ENCODE data around the gene PTPRN2. TPM values are rescaled to one million over a fixed set of nuclear protein-coding genes. Genes with fewer than 3 reads are reported as not detected.

Gene PTPRN2
- total and polyA plus RNA-seq, 2 of the 8 experiments (the other 6 are each of a cell fraction or from before 2014, with no cell fraction given): 2.6 to 4.5 TPM

DNA sequence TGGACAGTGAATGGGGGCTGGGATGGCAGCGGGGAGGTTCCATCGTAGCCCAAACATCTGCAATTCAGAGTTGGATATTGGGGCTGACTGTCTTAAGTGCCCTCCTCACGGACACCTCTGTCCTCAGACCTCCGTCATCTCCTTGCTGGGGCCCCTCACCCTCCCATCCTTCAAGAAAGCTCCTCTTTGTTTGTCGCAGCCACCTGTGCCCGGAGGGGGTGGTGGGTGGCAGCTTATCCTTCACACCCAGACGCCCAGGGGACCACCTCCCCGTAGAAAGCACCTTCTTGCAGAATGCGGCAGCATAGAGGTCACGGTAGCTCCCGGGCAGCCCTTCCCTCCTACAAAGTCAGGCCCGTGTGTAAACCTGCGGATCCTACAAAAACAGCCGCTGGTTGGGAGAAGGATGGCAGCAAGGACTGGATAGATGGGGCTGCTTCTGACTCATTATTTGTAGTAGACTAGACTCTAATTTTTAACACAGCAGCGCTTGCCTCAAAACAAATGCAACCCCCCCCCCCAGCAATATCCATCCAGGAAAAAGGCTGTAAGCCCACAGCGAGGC lies 1.3 kb upstream of the PTPRN2 start (continued):
- TF ChIP-seq RXRA (IDR thresholded peaks at IDR 0.05; ENCODE audit: insufficient read depth, low read depth, low read length) (no peak), PHF8 (conservative IDR thresholded peaks at IDR 0.05; ENCODE audit: low read depth, low read length) (no peak), BRCA1 (IDR thresholded peaks at IDR 0.05; ENCODE audit: low read depth, low read length) (no peak)

Measured in H1 (cell line).